T1000 (cell line): ENCODE measurements around the gene SCN8A.

ENCODE experiments used
- DNase-seq: peaks from one replicate; lab custom pipeline; 2025; ENCODE audit warnings: mixed read lengths; lab: John Stamatoyannopoulos, UW

The SCN8A gene

DNA sequence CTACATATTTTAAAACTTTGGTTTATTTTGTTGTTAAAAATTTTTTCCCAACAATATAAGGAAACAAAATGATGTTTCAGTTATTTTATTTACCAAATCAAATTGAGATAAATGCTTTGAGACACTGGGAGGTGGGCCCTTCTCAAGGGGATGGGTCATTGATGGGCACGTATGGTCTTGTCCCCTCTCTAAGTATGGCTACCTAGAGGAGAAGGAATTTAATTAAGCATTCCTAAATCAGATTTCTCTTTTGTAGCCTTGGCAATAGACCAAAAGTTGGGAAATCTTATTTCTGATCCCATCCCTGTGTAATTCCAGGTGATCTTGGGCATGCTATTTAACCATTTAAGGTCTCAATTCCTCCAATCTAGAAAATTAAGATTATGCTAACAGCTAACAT is 79.0 kb downstream of the SCN8A start:
- DNase-seq = no peak

DNA sequence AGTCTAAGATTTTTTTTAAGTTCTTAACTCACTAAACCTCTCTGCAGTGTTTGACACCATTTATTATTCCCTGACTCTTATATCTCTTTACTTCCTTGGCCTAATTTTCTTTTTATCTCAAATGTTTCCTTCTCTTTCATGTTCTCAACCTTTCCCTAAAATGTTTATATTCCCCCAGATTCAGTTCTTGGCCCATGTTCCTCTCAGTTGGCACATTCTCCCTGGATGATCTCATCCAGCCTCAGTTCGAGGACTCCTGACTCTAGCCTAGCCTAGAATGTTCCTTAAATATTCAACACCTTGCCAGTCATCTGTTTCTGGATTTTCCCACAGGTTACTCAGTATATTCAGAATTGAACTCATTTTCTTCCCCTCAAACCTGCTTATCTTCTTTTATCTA is 81.3 kb downstream of the SCN8A start:
- DNase-seq = no peak

DNA sequence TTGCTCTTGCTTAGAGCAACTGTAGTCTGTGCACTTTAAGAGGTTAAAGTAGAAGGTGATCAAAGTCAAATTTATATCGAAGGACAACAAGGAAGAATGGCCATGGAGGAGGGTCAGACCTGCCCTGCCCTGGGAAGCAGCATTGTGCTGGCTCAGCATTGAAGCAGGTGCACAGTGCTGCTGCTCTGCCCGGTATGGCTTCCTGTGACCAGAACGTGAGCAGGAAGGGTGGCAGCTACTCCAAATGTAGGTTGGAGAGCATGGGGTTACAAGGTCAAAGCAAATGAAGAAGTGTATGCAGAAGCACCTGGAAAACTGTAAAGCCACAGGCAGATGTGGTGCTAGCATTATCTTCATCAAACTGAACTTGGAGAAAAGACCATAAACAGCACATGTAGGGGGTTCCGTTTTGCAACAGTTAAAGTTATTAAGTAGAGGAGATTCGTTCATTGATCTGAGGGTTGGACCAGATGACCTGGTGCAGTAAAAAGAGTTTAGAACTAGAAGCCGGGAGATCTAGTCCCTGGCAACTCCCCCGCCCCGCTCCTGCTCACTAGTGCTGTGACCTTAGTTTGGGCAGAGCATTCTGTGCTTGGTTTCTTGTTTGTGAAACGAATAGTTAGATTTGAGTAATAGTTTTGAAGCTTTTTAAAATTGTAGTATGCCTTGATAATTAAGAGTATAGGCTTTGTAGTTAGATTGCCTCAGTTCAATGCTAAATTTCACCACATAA is 84.2 kb downstream of the SCN8A start:
- DNase-seq = no peak

DNA sequence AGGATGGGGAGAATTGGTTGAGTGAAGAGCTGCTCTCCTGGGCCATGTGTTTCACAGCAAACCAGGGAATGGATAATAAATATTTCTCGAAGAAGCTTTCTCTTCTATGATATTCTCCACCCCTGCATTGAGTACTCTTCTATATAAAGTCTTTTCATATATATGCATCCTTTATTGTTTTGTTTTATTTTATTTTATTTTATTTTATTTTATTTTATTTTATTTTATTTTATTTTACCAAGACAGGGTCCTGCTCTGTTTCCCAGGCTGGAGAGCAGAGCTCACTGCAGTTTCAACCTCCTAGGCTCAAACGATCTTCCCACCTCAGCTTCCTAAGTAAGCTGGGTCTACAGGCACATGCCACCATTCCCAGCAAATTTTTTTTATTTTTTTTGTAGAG is 85.8 kb downstream of the SCN8A start:
- no peak for DNase-seq

DNA sequence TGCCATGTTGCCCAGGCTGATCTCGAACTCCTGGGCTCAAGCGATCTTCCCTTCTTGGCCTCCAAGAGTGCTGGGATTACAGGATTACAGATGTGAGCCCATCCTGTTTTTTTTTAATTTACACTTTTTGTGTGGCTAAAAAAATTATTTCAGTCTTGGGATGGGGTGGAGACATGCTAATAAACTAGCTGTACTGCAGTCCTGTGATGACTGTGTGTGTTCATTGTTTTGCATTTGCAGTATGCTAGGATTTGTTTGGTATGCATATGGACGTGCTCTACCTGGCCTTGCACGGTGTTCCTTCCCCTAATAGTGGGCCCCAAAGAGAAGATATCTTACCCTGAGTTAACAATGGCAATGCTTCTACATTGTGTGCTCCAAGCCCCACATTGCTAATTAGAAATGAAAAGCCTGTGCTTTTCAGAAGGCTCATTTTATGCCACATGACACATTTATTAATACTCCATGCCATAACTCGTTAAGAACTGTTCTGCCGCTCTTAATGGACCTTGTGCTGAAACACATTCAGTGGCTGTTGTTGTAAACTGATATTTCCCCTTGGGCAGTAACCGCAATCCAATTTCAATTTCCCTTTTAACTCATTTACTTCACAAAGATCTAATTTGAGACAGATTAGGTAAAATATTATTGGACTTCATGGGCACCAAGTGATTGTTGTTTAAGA is 86.4 kb downstream of the SCN8A start:
- DNase-seq = no peak

- DNase-seq = no peak
These were observed 87.2 kb downstream of the SCN8A start for GRCh38 chr12:51678086-51678724.

GRCh38 chr12:51682981-51683380 is 91.9 kb downstream of the SCN8A start:
- no peak for DNase-seq

DNA sequence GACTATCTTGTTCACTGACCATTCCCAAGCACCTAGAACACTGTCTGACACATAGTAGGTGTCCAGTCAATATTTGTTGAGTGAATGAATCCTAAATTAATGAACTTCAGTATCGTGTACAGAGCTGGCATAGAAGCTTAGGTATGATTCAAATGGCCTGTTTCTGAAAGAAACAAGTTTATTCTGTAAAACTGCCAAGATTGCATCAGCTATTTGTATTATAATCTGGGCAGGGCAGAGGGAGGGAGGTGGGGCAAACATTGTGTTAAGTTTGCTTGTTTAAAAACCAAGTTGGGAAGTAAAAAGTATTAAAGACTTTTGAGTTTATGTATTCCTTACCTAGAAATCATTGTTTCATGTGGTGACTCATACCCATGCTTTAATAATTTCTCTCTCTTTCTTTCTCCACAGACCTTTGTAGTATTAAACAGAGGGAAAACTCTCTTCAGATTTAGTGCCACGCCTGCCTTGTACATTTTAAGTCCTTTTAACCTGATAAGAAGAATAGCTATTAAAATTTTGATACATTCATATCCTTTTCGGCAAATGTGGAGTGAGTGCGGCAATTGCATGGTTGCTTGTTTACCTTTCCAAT is 92.8 kb downstream of the SCN8A start:
- DNase-seq = no peak

- DNase-seq = no peak
These were observed 95.7 kb downstream of the SCN8A start for GRCh38 chr12:51686727-51687126.

DNA sequence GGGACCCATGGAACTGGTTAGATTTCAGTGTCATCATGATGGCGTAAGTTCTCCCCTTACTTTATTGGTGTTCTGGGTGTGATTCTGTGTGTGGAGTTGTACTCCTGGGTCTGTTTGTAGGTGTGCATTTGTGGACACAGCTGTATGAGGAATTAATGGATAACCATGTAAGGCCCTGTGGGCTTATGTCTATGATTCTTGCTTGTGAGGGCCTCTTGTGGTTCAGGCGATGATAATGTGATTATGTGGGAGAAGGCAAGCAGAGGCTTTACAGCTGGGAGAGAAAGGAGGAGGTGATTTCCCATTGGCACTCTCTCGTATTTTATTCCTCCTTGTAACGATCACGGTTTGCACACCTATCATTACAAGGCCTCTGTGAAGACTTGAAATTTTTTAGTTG is 96.1 kb downstream of the SCN8A start:
- no peak for DNase-seq

DNA sequence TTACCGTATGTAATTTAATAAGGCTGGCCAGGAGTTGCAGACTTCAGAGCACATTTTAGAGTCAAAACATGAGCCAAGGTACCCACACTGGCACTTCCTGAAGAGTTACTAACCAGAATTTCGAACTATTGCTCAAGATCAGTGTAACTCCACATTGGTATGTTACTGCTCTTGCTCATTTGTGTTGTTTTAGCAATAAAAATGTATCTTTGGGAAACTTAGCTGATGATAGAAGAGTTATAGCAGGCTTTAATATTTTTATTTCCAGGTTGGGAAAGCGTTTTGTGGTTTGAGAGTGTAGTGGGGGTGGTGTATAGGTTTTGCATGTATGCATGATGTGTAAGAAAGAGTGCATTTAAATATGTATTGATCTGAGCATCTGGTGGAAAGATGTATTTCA is 96.6 kb downstream of the SCN8A start:
- DNase-seq = no peak

GRCh38 chr12:51689983-51690382 is 99.0 kb downstream of the SCN8A start:
- DNase-seq = no peak

GRCh38 chr12:51692016-51692415 is 101.0 kb downstream of the SCN8A start:
- DNase-seq = no peak

DNA sequence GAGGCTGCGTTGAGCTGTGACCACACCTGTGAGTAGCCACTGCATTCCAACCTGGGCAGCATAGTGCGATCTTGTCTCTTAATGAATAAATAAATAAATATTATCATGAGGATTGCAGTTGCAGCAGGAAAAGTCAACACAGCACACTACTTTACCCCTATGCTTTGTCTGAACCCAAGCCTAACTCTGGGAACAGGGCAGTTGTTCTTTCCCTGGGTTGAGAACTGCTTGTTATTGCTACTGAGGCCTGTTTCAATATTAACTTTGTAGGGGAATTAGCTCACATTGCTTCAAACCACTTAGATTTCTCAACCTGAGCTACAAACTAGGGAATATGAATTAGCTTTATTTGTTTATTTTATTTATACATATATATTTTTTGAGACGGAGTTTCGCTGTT is 102.5 kb downstream of the SCN8A start:
- no peak for DNase-seq

GRCh38 chr12:51694146-51694545 is 103.1 kb downstream of the SCN8A start:
- no peak for DNase-seq

DNA sequence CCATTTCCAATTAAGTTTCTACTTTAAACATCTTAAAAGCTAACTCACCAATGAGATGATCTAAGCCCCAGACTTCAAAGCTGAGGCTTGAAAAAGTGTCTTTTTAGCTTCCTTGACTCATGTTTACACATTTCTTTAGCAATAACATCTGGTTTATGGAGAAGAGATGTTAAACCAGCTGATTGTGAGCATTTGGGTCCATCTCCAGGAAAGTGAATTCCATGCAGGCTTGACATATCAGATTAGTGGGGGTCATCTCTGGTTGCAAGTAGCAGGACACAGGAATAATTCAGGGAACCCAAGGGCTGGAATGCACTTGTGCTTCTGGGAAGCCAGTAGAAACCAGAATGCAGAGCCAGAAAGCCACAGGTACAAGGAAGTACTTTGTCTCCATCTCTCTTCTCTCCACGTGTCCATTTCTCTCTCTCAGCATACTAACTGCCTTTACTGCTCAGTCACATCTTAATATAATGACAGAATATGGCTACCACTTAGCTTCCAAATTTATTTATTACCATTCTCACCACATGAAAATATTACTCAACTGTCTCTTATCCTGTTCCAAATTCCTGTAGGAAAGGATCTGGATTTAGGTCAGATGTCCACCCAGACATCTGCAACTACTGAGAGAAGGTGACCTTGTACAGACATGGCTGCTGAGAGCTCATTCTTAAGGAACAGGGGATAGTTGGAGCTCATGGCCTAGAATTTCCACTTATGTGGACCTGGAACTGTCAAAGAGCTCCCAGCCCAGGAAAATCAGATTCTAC is 104.4 kb downstream of the SCN8A start:
- DNase-seq = no peak

- DNase-seq = no peak
These were observed 108.2 kb downstream of the SCN8A start for GRCh38 chr12:51699219-51699618.

DNA sequence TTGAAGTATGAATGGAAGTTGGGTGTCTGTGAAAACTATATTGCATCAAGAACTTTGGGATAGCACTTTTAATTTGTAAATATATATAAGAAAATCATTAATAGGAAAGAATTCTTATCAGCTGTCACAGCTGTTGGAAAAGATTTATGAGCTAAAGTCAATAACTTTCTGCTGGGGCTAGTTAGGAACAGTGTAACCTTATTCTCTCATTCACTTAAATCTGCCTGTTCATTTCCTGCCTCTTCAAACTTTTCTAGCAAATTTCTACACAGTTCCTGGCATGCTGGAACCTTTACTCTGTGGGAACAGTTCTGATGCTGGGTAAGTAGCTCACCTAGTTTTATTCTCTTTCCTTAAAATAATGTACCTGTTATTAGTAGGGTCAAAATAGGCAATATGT is 109.9 kb downstream of the SCN8A start:
- DNase-seq = no peak

- DNase-seq = no peak
These were observed 111.6 kb downstream of the SCN8A start for GRCh38 chr12:51702587-51702986.

DNA sequence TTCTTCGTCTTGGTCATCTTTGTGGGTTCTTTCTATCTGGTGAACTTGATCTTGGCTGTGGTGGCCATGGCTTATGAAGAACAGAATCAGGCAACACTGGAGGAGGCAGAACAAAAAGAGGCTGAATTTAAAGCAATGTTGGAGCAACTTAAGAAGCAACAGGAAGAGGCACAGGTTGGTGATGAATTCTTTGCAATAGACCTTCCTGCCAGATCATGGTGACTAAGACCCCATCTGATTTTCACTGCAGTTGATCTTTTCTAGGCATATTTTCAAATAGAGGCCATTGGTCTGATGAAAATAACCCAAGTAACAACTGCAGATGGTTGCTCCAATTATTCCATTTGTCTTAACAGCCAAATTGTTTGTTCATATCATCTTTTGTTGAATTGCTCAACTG is 114.4 kb downstream of the SCN8A start:
- no peak for DNase-seq

DNA sequence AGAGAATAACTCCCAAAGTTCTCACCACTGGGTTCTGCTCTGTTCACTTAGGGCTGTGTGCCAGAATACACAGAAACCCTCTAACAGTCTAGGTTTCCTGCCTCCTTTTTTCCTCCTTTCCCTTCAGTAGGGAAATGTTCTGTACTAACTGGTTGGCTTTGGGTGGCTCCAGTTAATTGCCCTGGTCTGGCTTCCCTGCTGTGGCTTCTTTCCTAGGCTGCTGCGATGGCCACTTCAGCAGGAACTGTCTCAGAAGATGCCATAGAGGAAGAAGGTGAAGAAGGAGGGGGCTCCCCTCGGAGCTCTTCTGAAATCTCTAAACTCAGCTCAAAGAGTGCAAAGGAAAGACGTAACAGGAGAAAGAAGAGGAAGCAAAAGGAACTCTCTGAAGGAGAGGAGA is 115.2 kb downstream of the SCN8A start:
- no peak for DNase-seq

DNA sequence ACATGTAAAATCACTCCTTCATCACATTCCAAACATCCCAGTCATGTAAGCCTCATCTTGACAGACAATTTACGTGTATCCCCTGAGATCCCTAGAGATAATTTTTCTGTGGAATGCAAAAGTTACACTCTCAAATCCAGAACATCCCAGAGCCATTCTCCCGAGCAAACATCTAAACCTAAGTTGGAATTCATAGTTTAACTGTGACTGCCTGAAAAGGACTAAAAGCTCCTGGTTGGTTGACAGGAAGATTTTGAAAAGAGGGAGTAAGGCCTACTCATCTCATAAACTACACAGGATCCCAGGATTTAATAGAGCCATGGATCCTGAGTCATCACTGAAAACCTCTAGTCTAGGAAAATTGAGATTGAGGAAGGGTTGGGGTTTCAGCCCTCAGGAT is 123.6 kb downstream of the SCN8A start:
- no peak for DNase-seq
